NOMO-1 treated with dmso at 0.1 percent for 144 hours (cell line): ENCODE results near the gene DGCR6.
"Not testable (repeated sequence)": the region's sequence is repeated elsewhere in the genome, so short reads cannot be mapped to it uniquely, and the experiment has no call there.

Experiments used
- DNase-seq: peaks from one replicate; lab custom pipeline; 2025; ENCODE audit not compliant: unreplicated experiment; lab: John Stamatoyannopoulos, UW

DGCR6 gene

DNA sequence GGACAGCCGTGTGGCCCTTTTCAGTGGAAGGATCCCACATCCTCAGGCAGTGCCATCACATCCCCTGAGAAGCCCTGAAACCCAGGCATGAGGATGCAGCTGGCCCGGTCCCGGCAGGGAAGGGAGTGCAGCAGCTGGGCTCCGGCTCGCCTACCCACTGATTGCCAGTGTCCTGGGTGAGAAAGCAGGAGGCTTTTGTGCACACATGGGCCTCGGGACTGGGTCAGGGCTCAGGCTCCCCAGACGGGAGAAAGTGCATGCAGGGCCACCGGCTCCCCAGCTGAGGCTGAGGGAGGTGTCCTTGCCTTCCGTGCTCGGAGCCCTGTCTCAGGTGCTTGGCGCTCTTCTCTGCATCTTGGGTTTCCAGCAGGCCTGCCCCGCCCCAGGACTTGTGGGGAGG lies 53.6 kb downstream of the DGCR6 start:
- not testable (repeated sequence) for DNase-seq

GRCh38 chr22:18960166-18960820 lies 54.2 kb downstream of the DGCR6 start:
- DNase-seq = not testable (repeated sequence)

DNA sequence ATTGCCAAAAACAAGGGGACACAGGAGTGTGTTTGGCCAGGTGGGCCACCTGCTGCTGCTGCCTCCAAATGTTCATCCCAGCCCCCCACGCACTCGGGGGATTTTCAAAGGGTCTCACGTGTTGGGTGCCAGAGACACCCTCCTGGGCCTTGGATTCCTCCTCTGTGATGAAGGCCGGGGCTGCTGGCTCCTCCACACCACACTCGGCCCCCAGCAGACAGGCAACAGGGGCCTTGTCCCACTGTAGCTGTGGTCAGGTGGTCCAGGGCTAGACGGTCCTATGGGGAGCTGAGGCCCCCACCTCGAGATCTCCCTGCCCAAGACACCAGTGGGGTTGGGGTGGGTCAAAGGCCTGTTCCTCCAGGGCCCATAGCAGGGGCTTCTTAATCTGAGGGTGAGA lies 55.1 kb downstream of the DGCR6 start:
- not testable (repeated sequence) for DNase-seq
